AG04449 (cell line): ENCODE results near the gene MMP21.

Source experiments
- CTCF ChIA-PET: fragments of 350-600 bp; formaldehyde crosslinking; extraction: SDS; loops from one replicate; lab custom pipeline; 2021; ENCODE audit warnings: antibody characterized with exemption; lab: Yijun Ruan, JAX
- POLR2A ChIA-PET: fragments of 400-600, 350-600 bp; formaldehyde crosslinking; extraction: SDS; loops from one replicate; lab custom pipeline; 2020; ENCODE audit warnings: antibody characterized with exemption, inconsistent platforms; lab: Yijun Ruan, JAX
- DNase-seq: peaks from one replicate; pipeline ENCODE4 v3.0.0-alpha.2; 2010; ENCODE audit warnings: low read depth, low spot score
- H3K4me3 ChIP-seq: 2 replicates; pipeline ENCODE4 v1.5.1; 2011; ENCODE audit warnings: low read depth, mild to moderate bottlenecking, control low read depth, low read length
- CTCF ChIP-seq: IDR thresholded peaks from one replicate; pipeline ENCODE4 v1.5.1; 2011; ENCODE audit warnings: mild to moderate bottlenecking, moderate library complexity, low read length, control low read depth, inconsistent platforms; ENCODE audit not compliant: insufficient read depth; ENCODE audit errors: missing control alignments

Gene MMP21

GRCh38 chr10:125816548-125816947, 40.9 kb upstream of the MMP21 start:
- no peak for TF ChIP-seq CTCF
- H3K4me3 ChIP-seq = no peak overlapping the region
- ChIA-PET POLR2A (no interaction called here), CTCF (interaction anchor here (1.0 kb wide), 1 partner anchor 14 kb away, joined by 3 read pairs; no protein-coding TSS in a partner anchor)
- DNase-seq = no peak

- TF ChIP-seq CTCF = no peak
- H3K4me3 ChIP-seq = no peak overlapping the region
- ChIA-PET POLR2A (no interaction called here), CTCF (no interaction called here)
- DNase-seq = no peak
These were observed 40.1 kb upstream of the MMP21 start for GRCh38 chr10:125815764-125816163.

GRCh38 chr10:125812128-125812750, 36.6 kb upstream of the MMP21 start:
- CTCF ChIA-PET = no interaction called here
- POLR2A ChIA-PET = no interaction called here
- TF ChIP-seq CTCF = no peak
- peak; percentile 72 for DNase-seq
- no peak overlapping the region for H3K4me3 ChIP-seq

- H3K4me3 ChIP-seq = no peak overlapping the region
- ChIA-PET POLR2A (no interaction called here), CTCF (no interaction called here)
- DNase-seq = peak; percentile 31
- no peak for TF ChIP-seq CTCF
These were observed 35.6 kb upstream of the MMP21 start for GRCh38 chr10:125811251-125811650.

- no peak for DNase-seq
- ChIA-PET POLR2A (no interaction called here), CTCF (no interaction called here)
- no peak for TF ChIP-seq CTCF
- no peak overlapping the region for H3K4me3 ChIP-seq
These were observed 32.4 kb upstream of the MMP21 start for GRCh38 chr10:125808047-125808446.

- no peak for TF ChIP-seq CTCF
- ChIA-PET CTCF (no interaction called here), POLR2A (no interaction called here)
- DNase-seq = no peak
- no peak overlapping the region for H3K4me3 ChIP-seq
These were observed 27.1 kb upstream of the MMP21 start for GRCh38 chr10:125802739-125803138.
